Osteoblast (primary cell): ENCODE data around the gene NF2. TPM values are rescaled to one million over a fixed set of nuclear protein-coding genes. Genes with fewer than 3 reads are reported as not detected.
"Not testable (repeated sequence)": the region's sequence is repeated elsewhere in the genome, so short reads cannot be mapped to it uniquely, and the experiment has no call there.

ENCODE experiments used
- DNase-seq: peaks from one replicate; pipeline ENCODE4 v3.0.0; 2011; ENCODE audit warnings: low spot score, mixed read lengths; ENCODE audit not compliant: insufficient read length; ENCODE audit errors: missing footprints
- H2AFZ ChIP-seq: 2 replicates; pipeline ENCODE4 v1.6.0; 2011; ENCODE audit warnings: mild to moderate bottlenecking, low read length
- H3K27ac ChIP-seq: 2 replicates; pipeline ENCODE4 v1.5.1; 2011; ENCODE audit warnings: mild to moderate bottlenecking, low read depth, low read length, moderate library complexity
- H3K27me3 ChIP-seq: 2 replicates; pipeline ENCODE4 v1.6.0; 2012; ENCODE audit warnings: mild to moderate bottlenecking, control low read depth, inconsistent platforms, low read length, moderate library complexity; ENCODE audit not compliant: insufficient read depth
- H3K36me3 ChIP-seq: 2 replicates; pipeline ENCODE4 v1.5.1; 2011; ENCODE audit warnings: mild to moderate bottlenecking, low read length, control low read depth, moderate library complexity; ENCODE audit not compliant: insufficient read depth
- H3K4me1 ChIP-seq: 2 replicates; pipeline ENCODE4 v1.5.1; 2011; ENCODE audit warnings: mild to moderate bottlenecking, low read length, control low read depth, moderate library complexity; ENCODE audit not compliant: insufficient read depth
- H3K4me2 ChIP-seq: 2 replicates; pipeline ENCODE4 v1.6.0; 2011; ENCODE audit warnings: mild to moderate bottlenecking, low read length; ENCODE audit not compliant: insufficient read depth
- H3K4me3 ChIP-seq: fragments of 200-600 bp; sonication (generic); 3 replicates; pipeline ENCODE4 v1.5.1; 2012; ENCODE audit warnings: mild to moderate bottlenecking, low read length, inconsistent platforms; ENCODE audit not compliant: insufficient read depth
- H3K79me2 ChIP-seq: 2 replicates; pipeline ENCODE4 v1.6.0; 2012; ENCODE audit warnings: mild to moderate bottlenecking, low read length, control low read depth, inconsistent platforms; ENCODE audit not compliant: insufficient read depth
- H3K9me3 ChIP-seq: 2 replicates; pipeline ENCODE4 v1.5.1; 2011; ENCODE audit warnings: low read depth, low read length, control low read depth
- H4K20me1 ChIP-seq: 2 replicates; pipeline ENCODE4 v1.6.0; 2012; ENCODE audit warnings: mild to moderate bottlenecking, low read length, control low read depth; ENCODE audit not compliant: insufficient read depth
- CTCF ChIP-seq: IDR thresholded peaks from 2 replicates; pipeline ENCODE4 v1.5.1; 2011; ENCODE audit warnings: mild to moderate bottlenecking, low read depth, low read length, moderate library complexity; ENCODE audit errors: extremely low read depth
- total RNA-seq: library from RNA; depleted of rRNA; stranded (reverse); fragments of >200 nt; gene quantifications from 2 replicates; pipeline ENCODE4 v1.2.3, GENCODE V29; 2012

Gene NF2
- total RNA-seq, 1 donor = 72.7 TPM

- no peak for TF ChIP-seq CTCF
- H3K27me3 ChIP-seq = no peaks in the 10 kb centered on the region
- H3K27ac ChIP-seq = no peak overlapping the region
These were observed 23.1 kb upstream of the NF2 start for GRCh38 chr22:29580200-29580810.

GRCh38 chr22:29581799-29582198 is 21.6 kb upstream of the NF2 start:
- no peak for DNase-seq
- peak overlapping the region; percentile 93 for H3K4me3 ChIP-seq
- peaks cover 8% of the 10 kb centered on the region for H3K4me1 ChIP-seq
- peaks cover 7% of the 10 kb centered on the region for H4K20me1 ChIP-seq
- no peaks in the 10 kb centered on the region for H3K9me3 ChIP-seq
- TF ChIP-seq CTCF = no peak
- peak overlapping the region; percentile 56 for H2AFZ ChIP-seq
- no peaks in the 10 kb centered on the region for H3K27me3 ChIP-seq
- no peak overlapping the region for H3K4me2 ChIP-seq
- no peak overlapping the region for H3K27ac ChIP-seq
- no peaks in the 10 kb centered on the region for H3K36me3 ChIP-seq
- H3K79me2 ChIP-seq = peaks cover 6% of the 10 kb centered on the region

More at GRCh38 chr22:29580200-29580810, 23.1 kb upstream of the NF2 start:
- Histone ChIP-seq H3K79me2 (peaks cover 6% of the 10 kb centered on the region), H3K36me3 (no peaks in the 10 kb centered on the region), H2AFZ (peak overlapping the region; percentile 86), H3K9me3 (no peaks in the 10 kb centered on the region), H3K4me1 (peaks cover 8% of the 10 kb centered on the region), H3K4me3 (peak overlapping the region; percentile 93), H4K20me1 (peaks cover 7% of the 10 kb centered on the region), H3K4me2 (peak overlapping the region; percentile 95)
- no peak for DNase-seq

- Histone ChIP-seq H3K4me1 (peaks cover 19% of the 10 kb centered on the region), H2AFZ (peak overlapping the region; percentile 9), H3K9me3 (no peaks in the 10 kb centered on the region), H3K27ac (no peak overlapping the region), H3K4me3 (no peak overlapping the region), H4K20me1 (no peaks in the 10 kb centered on the region), H3K27me3 (no peaks in the 10 kb centered on the region), H3K4me2 (no peak overlapping the region), H3K36me3 (no peaks in the 10 kb centered on the region), H3K79me2 (peaks cover 6% of the 10 kb centered on the region)
- no peak for TF ChIP-seq CTCF
- DNase-seq = no peak
These were observed 18.5 kb upstream of the NF2 start for GRCh38 chr22:29584975-29585374.

GRCh38 chr22:29586193-29586705 is 17.2 kb upstream of the NF2 start:
- not testable (repeated sequence) for DNase-seq, H4K20me1 ChIP-seq, H3K9me3 ChIP-seq

More at GRCh38 chr22:29586193-29586705, 17.2 kb upstream of the NF2 start:
- not testable (repeated sequence) for H3K4me2 ChIP-seq, H3K36me3 ChIP-seq, H3K27ac ChIP-seq, H3K4me3 ChIP-seq, H3K27me3 ChIP-seq, H2AFZ ChIP-seq, H3K79me2 ChIP-seq
- H3K4me1 ChIP-seq = peaks cover 13% of the 10 kb centered on the region
